Activated T-helper 2 cell treated with anti-CD3 and anti-CD28 coated beads, Interferon-gamma antibody, Interleukin-2, Interleukin-4, amounts not matched to agents 10 μg/mL and 5 μg/mL and 100 μg/mL, durations not matched to agents 14 hours and 24 hours and 36 hours (primary cell): ENCODE data around the gene UBL4A. TPM values are rescaled to one million over a fixed set of nuclear protein-coding genes. Genes with fewer than 3 reads are reported as not detected.

ENCODE experiments used
- DNase-seq: peaks from one replicate; pipeline ENCODE4 v3.0.0; 2021; ENCODE audit warnings: low spot score
- H3K27ac Mint-ChIP-seq: one replicate; pipeline ENCODE4 v1.8.0; 2021; ENCODE audit warnings: mixed read lengths
- H3K27me3 Mint-ChIP-seq: one replicate; pipeline ENCODE4 v1.8.0; 2021; ENCODE audit warnings: low read depth, mixed read lengths
- H3K36me3 Mint-ChIP-seq: one replicate; pipeline ENCODE4 v1.8.0; 2021; ENCODE audit warnings: low read depth, mixed read lengths
- H3K4me1 Mint-ChIP-seq: one replicate; pipeline ENCODE4 v1.8.0; 2021; ENCODE audit warnings: low read depth, mixed read lengths
- H3K4me3 Mint-ChIP-seq: one replicate; pipeline ENCODE4 v1.8.0; 2021; ENCODE audit warnings: low read depth, mild to moderate bottlenecking, moderate library complexity, mixed read lengths
- H3K9me3 Mint-ChIP-seq: one replicate; pipeline ENCODE4 v1.8.0; 2021; ENCODE audit warnings: mixed read lengths
- intact Hi-C: fragments of 100-400 bp; cut with micrococcal nuclease; formaldehyde crosslinking; loops from one replicate; pipeline ENCODE4 v1.15.1; 2023
- total RNA-seq: library from RNA; stranded (reverse); gene quantifications from 2 replicates; pipeline ENCODE4 v1.2.3, GENCODE V29; 2022

Gene UBL4A
- total RNA-seq, 1 donor from 2014 or later: 55.5 TPM

DNA sequence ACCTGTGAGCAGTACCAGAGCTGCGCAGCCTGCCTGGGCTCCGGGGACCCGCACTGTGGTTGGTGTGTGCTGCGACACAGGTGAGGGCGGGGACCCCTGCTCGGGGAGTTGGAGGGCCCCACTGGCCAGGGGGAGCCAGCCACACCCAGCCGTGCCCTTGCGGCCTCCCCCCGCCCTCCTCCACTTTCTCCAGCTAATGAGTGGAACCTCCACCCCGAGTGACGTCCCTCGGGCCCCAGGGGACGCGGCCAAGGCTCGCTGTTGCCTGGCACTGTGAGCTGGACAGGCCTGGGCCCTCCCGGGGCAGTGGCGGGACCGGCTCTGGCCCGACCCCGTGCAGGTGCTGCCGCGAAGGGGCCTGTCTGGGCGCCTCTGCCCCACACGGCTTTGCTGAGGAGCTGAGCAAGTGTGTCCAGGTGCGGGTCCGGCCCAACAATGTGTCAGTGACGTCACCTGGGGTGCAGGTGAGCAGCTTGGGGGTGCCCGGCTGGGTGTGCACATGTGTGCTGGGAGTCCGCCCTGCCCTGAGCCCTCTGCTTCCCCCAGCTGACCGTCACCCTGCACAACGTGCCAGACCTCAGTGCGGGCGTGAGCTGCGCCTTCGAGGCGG, 22.7 kb downstream of the UBL4A start:
- intact Hi-C loops: no loop called here
- Mint-ChIP-seq H3K36me3 (peaks cover 11% of the 10 kb centered on the region), H3K4me1 (peaks cover 2% of the 10 kb centered on the region), H3K9me3 (no peaks in the 10 kb centered on the region), H3K4me3 (no peak overlapping the region), H3K27me3 (no peaks in the 10 kb centered on the region), H3K27ac (no peak overlapping the region)
- DNase-seq: no peak

DNA sequence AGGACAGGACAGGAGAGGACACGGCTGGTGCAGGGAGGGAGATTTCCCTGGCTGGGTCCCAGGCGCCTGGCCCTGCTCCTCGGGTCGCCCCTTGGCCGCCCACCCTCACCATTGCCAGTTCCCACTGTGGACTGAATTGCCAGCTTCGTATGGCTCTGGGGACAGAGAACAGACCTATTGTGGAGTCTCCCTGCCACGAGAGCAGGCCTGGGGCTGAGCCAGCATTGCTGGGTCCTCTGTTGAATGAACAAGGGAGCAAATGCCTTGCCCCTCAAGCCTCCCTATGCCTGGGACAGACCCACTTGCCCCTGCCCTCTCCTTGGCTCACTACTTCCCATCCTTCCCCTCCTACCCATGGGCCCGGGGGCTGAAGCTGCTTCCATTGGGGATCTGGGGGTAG, 24.0 kb downstream of the UBL4A start:
- H3K4me3 Mint-ChIP-seq: no peak overlapping the region
- H3K9me3 Mint-ChIP-seq: no peaks in the 10 kb centered on the region

DNA sequence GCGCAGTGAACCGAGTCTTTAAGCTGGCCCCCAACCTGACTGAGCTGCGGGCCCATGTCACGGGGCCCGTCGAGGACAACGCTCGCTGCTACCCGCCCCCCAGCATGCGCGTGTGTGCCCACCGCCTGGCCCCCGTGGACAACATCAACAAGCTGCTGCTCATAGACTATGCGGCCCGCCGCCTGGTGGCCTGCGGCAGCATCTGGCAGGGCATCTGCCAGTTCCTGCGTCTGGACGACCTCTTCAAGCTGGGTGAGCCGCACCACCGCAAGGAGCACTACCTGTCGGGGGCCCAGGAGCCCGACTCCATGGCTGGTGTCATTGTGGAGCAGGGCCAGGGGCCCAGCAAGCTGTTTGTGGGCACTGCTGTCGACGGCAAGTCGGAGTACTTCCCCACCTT, 26.1 kb downstream of the UBL4A start:
- peak overlapping the region; percentile 51 for H3K4me3 Mint-ChIP-seq
- H3K9me3 Mint-ChIP-seq: no peaks in the 10 kb centered on the region
- intact Hi-C loops: no loop called here

More for the DNA sequence above, 24.0 kb downstream of the UBL4A start:
- Mint-ChIP-seq H3K36me3 (peaks cover 9% of the 10 kb centered on the region), H3K4me1 (peaks cover 3% of the 10 kb centered on the region), H3K27ac (no peak overlapping the region), H3K27me3 (no peaks in the 10 kb centered on the region)
- DNase-seq: no peak
- intact Hi-C loops: no loop called here

DNA sequence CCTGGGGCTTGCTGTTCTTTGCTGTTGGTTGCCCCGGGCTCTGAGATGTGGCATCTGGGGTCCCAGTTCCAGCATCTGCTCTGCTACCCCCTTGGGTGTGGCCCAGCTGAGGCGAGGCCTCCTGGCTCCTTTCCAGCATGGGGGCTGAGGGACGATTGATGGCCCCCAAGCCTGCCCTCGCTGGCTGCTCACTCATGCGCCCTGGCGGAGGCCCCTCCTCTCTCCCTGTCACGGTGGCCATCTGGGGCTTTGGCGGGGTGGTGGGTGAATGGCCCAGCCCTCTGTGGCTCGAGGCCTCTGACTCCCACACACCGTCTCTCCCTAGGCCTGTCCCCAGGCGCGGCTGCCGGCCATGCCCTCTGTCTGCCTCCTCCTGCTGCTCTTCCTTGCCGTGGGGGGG, 26.6 kb downstream of the UBL4A start:
- intact Hi-C loops: no loop called here
- Mint-ChIP-seq H3K4me1 (peaks cover 5% of the 10 kb centered on the region), H3K36me3 (peaks cover 9% of the 10 kb centered on the region), H3K4me3 (peak overlapping the region; percentile 51), H3K27ac (no peak overlapping the region), H3K9me3 (no peaks in the 10 kb centered on the region), H3K27me3 (no peaks in the 10 kb centered on the region)
- no peak for DNase-seq

More for the DNA sequence above, 26.1 kb downstream of the UBL4A start:
- Mint-ChIP-seq H3K36me3 (peaks cover 9% of the 10 kb centered on the region), H3K4me1 (peaks cover 5% of the 10 kb centered on the region), H3K27ac (no peak overlapping the region), H3K27me3 (no peaks in the 10 kb centered on the region)
- no peak for DNase-seq

DNA sequence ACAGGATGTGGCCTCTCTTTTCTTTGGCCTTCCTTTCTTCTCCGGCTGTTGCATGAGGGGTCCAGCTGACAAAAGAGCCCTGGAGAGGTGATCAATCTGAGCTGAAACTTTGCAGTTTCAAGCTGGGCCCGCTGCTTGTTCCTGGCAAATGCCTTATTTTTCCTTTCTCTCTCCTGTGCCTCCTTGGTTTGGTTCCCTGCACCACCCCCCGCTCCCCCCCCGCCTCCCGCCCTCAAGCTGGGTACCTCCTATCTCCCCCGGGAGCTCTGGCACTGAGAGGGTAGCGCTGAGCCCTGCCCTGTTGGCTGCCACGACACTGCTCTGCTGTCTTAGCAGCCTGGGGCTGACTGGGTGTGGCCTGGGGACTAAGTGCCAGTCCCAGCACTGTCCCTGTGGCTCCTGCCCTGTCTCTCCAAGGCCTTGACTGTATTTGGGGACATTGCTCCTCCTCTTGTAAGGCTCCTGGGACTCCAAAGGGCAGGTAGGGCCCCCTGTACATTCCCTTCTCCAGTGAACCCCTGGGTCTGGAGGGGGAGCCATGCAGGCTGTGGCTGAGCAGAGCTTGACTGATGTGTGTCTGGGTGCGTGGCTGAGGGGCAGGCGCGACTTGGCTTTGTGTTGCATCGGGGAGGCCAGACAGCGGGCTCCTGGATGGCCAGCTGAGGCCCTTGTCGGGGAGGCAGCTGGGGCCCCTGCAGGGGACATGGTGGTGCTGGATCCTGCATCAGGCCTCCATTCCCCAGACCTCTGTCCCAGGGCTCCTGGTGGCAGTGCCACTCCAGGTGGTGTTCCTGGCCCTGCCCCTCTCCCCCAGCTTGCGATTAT, 27.2 kb downstream of the UBL4A start:
- intact Hi-C loops: no loop called here
- peaks cover 5% of the 10 kb centered on the region for H3K4me1 Mint-ChIP-seq

DNA sequence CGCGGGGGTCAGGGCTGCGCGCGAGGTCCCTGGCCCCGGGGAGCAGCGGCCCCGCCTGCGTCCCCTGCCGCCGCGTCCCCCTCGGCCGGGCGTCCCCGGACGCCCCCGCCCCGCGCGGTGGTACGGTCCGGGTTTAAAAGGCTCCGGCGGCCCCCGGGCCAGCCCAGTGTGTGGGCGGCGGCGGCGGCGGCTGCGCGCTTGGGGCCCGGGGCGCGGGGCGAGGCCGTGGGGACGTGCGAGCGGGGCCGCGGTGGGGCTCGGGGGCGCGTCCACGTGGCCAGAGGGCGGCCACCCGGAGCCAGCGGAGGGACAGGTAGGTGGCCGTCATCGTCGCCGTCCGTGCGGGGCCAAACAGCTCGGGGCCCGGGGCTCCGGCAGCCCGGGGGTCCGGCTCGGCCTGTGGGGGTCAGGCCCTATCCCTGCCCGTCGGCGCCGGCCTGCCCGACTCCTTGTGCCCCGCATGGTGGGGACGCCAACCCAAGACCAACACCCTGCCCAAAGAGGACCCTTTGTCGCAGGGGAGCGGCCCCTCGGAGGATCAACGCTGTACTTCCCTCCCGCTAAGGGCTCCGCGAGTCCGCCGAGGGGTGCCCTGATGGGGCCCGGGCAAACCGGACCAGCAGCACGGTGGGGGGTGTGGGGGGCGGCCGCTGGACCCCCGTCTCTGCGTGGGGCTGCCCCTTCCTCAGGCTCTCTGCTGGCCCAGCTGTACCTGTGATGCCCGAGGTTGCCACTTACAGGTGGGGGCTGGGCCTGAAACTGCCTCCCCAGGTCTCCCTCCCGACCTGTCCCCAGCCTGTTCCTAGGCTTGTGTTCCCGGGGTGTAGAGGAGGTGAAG, 28.1 kb downstream of the UBL4A start, which contains the start of gene PLXNA3:
PLXNA3 (plus strand) TSS at position 166 of the 838 bp plus-strand sequence. CDS start 1,903 bp downstream, outside the sequence.
- H3K4me1 Mint-ChIP-seq: peaks cover 5% of the 10 kb centered on the region
- peaks cover 15% of the 10 kb centered on the region for H3K36me3 Mint-ChIP-seq

More for the DNA sequence above, 27.2 kb downstream of the UBL4A start:
- Mint-ChIP-seq H3K4me3 (peak overlapping the region; percentile 83), H3K9me3 (no peaks in the 10 kb centered on the region), H3K36me3 (peaks cover 14% of the 10 kb centered on the region), H3K27ac (peak overlapping the region; percentile 62), H3K27me3 (no peaks in the 10 kb centered on the region)
- no peak for DNase-seq

DNA sequence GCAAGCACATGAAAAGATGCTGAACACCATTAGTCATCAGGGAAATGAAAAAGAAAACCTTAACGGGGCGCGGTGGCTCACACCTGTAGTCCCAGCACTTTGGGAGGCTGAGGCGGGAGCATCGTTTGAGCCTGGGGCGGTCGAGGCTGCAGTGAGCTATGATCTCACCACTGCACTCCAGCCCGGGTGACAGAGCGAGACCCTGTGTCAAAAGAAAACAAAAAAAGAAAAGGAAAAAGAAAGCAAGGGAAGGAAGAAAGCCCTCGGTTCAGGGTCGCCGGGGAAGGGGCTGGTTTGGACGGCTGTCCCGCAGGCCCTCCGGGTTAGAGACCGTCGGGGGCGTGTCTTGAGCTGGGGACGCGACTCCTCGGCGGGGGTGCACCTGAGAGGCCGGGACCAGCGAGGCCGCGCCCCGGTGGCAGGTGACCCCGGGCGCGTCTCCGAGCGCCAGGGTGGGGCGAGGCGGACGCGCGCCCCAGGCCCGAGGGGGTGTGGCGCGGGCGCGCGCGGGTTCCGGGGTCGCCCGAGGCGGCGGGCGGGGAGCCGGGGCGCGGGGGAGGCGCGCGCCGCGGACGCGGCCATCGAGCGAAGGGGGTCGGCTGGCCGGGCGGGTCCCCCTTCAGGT, 28.8 kb downstream of the UBL4A start:
- DNase-seq: peak; percentile 33
- Mint-ChIP-seq H3K27me3 (no peaks in the 10 kb centered on the region), H3K9me3 (no peaks in the 10 kb centered on the region), H3K36me3 (peaks cover 16% of the 10 kb centered on the region), H3K4me1 (peaks cover 5% of the 10 kb centered on the region), H3K4me3 (peak overlapping the region; percentile 98), H3K27ac (peak overlapping the region; percentile 97)
- intact Hi-C loops: no loop called here

More for the DNA sequence above, 28.1 kb downstream of the UBL4A start, which contains the start of gene PLXNA3:
- no peaks in the 10 kb centered on the region for H3K27me3 Mint-ChIP-seq
- peak within 1 kb of the TSS; percentile 97 for H3K27ac Mint-ChIP-seq
- H3K9me3 Mint-ChIP-seq: no peaks in the 10 kb centered on the region
- H3K4me3 Mint-ChIP-seq: peak within 1 kb of the TSS; percentile 98
- peak; percentile 37 for DNase-seq
- intact Hi-C loops: no loop called here

DNA sequence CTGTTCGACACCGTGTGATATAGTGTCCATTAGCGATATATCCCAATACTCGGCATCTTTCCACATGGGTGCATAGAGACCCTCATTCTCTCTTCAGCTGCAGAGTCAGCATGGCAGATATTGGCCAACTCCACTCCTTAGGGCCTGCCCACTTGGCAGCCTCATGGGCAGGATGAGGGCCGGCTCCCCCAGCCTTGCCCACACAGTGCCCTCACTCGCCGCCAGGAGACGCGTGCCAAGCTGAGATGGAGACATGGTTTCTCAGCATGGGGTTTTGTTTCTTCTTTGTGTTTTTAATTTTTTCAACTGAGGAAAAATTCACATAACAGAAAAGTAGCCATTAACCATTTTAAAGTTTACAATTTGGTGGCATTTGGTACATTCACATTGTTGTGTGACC, 33.6 kb downstream of the UBL4A start:
- DNase-seq: no peak
- peaks cover 24% of the 10 kb centered on the region for H3K36me3 Mint-ChIP-seq
- H3K4me1 Mint-ChIP-seq: peaks cover 3% of the 10 kb centered on the region
- no peak overlapping the region for H3K27ac Mint-ChIP-seq
- intact Hi-C loops: no loop called here
- no peaks in the 10 kb centered on the region for H3K9me3 Mint-ChIP-seq
- no peaks in the 10 kb centered on the region for H3K27me3 Mint-ChIP-seq
- H3K4me3 Mint-ChIP-seq: no peak overlapping the region

DNA sequence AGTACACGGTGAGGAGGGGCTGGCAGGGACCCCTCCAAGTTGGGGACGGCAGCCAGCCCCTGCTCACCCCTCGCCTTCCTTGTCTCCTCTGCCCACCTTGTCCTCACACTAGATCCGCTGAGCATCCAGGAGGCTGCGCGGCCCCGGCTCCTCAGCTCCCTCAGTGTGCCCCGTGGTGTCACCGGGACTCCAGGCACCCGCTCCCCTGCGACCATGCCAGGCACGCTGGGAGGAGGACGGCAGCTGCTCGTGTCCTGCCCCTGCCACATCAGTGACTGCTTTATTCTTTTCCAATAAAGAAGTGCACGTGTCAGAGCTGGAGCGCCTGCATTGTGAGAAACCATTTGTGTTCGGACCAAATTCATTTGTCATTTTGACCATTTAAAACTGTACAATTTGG, 36.1 kb downstream of the UBL4A start:
- Mint-ChIP-seq H3K9me3 (no peaks in the 10 kb centered on the region), H3K27me3 (no peaks in the 10 kb centered on the region), H3K4me3 (no peak overlapping the region), H3K27ac (no peak overlapping the region), H3K36me3 (peaks cover 38% of the 10 kb centered on the region), H3K4me1 (no peaks in the 10 kb centered on the region)
- intact Hi-C loops: no loop called here
- DNase-seq: no peak

DNA sequence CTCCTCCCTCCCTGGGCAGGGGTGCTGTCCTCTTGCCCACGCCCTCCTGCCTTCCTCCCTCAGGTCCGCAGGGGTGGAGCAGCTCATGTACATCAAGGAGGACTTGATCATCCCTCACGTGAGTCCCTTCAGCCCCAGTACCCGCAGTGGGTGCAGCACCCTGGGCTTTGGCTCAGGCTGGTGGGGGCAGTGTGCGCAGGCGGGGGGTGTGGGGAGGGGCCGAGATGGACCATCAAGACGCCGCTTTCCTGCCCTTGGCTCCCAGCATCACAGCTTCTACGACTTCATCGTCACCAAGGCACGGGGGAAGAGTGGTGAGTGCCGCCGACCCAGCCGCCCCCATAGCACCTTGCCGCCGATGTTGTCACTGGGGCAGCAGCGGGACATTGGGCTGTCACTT, 36.8 kb downstream of the UBL4A start:
- intact Hi-C loops: no loop called here
- no peak overlapping the region for H3K4me3 Mint-ChIP-seq
- H3K27me3 Mint-ChIP-seq: no peaks in the 10 kb centered on the region
- H3K9me3 Mint-ChIP-seq: no peaks in the 10 kb centered on the region
- H3K4me1 Mint-ChIP-seq: no peaks in the 10 kb centered on the region
- peaks cover 38% of the 10 kb centered on the region for H3K36me3 Mint-ChIP-seq
- no peak overlapping the region for H3K27ac Mint-ChIP-seq
- DNase-seq: no peak

DNA sequence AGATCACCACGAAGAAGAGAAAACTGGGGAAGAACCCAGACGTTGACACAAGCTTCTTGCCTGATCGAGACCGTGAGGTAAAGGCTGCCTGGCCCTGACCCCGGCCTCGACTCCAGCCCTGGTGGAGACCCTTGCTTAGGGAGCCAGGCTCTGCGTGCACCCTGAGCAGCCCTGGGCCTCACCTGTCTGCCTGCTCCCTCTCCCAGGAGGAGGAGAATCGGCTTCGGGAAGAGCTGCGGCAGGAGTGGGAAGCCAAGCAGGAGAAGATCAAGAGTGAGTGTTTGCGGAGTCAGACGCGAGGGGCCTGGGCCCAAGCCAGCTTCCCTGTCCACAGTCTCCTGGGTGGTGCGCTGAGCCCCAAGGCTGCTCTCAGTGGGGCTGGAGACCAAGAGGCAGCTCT, 37.9 kb downstream of the UBL4A start:
- intact Hi-C loops: no loop called here
- no peaks in the 10 kb centered on the region for H3K27me3 Mint-ChIP-seq
- no peaks in the 10 kb centered on the region for H3K9me3 Mint-ChIP-seq
- no peak overlapping the region for H3K27ac Mint-ChIP-seq
- H3K4me3 Mint-ChIP-seq: no peak overlapping the region
- peaks cover under 1% of the 10 kb centered on the region for H3K4me1 Mint-ChIP-seq
- peaks cover 34% of the 10 kb centered on the region for H3K36me3 Mint-ChIP-seq
- no peak for DNase-seq

DNA sequence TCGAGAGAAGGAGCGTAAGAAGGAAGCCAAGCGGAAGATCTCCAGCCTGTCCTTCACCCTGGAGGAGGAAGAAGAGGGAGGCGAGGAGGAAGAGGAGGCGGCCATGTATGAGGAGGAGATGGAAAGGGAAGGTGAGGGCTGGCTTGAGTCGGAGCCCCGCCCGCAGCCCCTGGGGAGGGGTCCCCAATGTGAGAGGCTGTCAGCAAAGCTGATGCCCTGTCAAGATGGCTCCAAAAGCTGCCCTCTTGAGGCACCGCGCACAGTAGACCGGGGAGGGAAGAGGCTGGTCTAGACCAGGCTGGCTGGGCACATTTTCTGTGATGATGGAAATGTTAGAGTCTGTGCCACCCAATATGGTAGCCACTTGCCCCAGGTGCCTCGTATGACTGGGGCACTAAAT, 40.0 kb downstream of the UBL4A start:
- H3K4me3 Mint-ChIP-seq: no peak overlapping the region
- intact Hi-C loops: no loop called here

More for the DNA sequence above, 40.0 kb downstream of the UBL4A start:
- no peaks in the 10 kb centered on the region for H3K27me3 Mint-ChIP-seq
- peaks cover 3% of the 10 kb centered on the region for H3K4me1 Mint-ChIP-seq
- H3K36me3 Mint-ChIP-seq: peaks cover 29% of the 10 kb centered on the region
- DNase-seq: no peak
- no peaks in the 10 kb centered on the region for H3K9me3 Mint-ChIP-seq
- H3K27ac Mint-ChIP-seq: no peak overlapping the region
